GM18951 (cell line): ENCODE results near the gene REST.

Experiments
- POLR2A ChIP-seq: IDR thresholded peaks from 4 replicates; pipeline ENCODE4 v1.6.1; 2011; ENCODE audit warnings: mild to moderate bottlenecking; ENCODE audit not compliant: insufficient read length, insufficient read depth; ENCODE audit errors: extremely low read depth
- in situ Hi-C: fragments of 300-500 bp; cut with MboI; formaldehyde crosslinking; loops from one replicate; pipeline ENCODE4 v1.12.0; 2022; ENCODE audit warnings: low sequenced_read_pairs, mixed read lengths, inconsistent platforms; ENCODE audit not compliant: unreplicated experiment

The REST gene

GRCh38 chr4:56940971-56941370 lies 33.3 kb downstream of the REST start:
- TF ChIP-seq POLR2A, result no peak
- in situ Hi-C loops, result no loop called here

DNA sequence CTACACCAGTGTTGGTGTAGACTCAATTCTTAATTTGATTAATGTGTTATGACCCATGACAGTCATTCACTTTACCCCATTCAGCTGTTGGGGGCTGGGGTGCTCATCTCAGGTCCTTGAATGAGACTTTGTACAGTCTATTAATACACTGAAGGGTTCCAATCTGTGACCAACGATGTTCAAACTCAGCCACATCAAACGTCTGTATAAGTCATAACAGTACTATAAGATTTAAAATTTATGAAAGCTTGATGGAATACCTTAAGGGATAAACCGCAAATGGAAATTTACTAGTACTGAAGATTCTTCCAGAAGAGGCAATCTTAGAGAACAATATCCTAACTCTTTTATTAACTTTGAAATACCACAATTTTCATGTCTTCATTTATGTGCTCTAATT lies 33.7 kb downstream of the REST start:
- no peak for TF ChIP-seq POLR2A
- in situ Hi-C loops, result no loop called here

DNA sequence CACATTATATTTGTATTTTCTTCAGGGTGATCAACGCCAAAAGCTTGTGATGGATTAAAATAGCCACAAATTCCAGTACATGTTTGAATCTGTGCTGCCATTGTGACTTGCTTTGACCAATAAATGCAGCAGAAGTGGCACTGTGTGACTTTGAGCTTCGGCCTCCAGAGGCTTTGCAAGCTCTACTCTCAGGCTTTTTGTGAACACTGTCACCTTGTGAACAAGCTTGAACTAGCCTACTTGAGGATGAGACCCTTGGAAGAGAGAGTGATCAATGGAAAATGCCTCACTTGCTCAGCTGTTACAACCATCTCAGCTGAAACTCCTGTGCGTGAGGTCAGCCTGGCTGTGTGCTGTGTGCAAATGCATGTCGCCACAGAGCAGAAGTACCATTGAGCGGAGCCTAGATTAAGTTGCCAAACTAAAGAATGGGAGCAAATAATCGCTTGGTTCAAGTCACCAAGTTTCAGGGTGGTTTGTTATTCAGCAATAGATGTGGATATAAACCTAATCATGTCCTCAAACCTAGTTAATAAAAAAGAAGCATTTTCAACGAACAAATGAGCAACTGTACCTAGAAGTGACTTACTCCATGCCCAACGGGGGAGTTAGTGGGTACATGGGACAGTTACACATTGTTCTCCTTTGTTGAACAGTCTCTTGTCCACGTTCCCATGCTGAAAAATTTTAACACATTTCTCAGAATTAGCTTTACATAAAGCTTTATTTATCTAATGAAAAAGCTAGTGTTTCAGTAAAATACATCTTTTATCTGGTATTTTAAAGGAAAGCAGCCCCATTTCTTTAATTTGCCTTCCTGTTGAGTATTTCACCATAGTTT lies 46.2 kb downstream of the REST start:
- TF ChIP-seq POLR2A, result no peak
- in situ Hi-C loops, result no loop called here

- in situ Hi-C loops, result no loop called here
- no peak for TF ChIP-seq POLR2A
Measured at GRCh38 chr4:56958111-56958517, 50.4 kb downstream of the REST start.

DNA sequence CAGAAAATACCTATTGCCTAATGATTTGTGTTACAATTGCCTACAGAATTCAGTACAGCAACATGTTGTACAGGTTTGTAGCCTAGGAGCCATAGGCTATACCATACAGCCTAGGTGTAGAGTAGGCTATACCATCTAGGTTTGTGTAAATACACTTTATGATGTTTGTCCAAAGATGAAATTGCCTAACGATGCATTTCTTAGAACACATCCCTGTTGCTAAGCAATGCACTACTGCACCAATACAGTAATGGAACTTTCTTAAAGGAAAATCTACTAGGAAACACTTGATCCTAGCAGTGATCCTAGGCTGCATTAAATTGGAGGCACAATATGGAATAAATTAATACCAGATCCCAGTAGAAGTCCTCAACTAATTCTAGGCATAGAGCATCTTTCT lies 51.4 kb downstream of the REST start:
- no peak for TF ChIP-seq POLR2A
- in situ Hi-C loops, result no loop called here

DNA sequence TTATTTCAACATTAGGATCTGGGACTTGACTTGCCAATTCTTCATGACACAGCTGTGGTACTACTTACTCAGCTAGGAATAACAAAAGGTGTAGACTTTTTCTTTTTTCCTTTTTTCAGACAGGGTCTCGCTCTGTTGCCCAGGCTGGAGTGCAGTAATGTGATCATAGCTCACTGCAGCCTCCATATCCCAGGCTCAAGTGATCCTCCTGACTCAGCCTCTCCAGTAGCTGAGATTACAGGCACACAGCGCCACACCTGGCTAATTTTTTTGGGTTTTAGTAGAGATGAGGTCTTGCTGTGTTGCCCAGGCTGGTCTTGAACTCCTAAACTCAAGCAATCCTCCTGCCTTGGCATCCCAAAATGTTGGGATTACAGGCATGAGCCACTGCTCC lies 53.4 kb downstream of the REST start:
- in situ Hi-C loops, result no loop called here
- no peak for TF ChIP-seq POLR2A

- no peak for TF ChIP-seq POLR2A
- in situ Hi-C loops, result no loop called here
Measured at GRCh38 chr4:56971383-56971782, 63.7 kb downstream of the REST start.

- TF ChIP-seq POLR2A, result no peak
- in situ Hi-C loops, result no loop called here
Measured at GRCh38 chr4:56972389-56972788, 64.7 kb downstream of the REST start.

GRCh38 chr4:56972809-56973208 lies 65.1 kb downstream of the REST start:
- in situ Hi-C loops, result no loop called here
- TF ChIP-seq POLR2A, result no peak

DNA sequence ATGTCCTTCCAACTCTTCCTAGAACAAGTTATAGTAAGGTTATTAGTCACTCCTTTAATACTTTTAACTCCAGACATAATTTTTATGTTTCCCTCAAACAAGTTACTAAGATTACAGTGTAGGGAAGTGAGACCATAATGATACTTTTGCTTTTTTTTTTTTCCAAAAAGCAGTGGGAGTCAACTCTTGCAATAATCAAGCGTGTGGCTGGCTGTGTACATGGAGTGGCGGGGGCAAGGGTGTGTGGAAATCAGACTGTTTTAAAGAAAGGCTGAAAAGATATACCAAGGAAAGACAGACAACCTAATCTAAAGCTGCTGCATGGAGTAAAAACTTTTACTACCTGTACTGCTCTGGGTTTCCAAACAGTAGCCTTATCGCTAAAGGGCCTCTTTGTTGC lies 65.6 kb downstream of the REST start:
- in situ Hi-C loops, result no loop called here
- TF ChIP-seq POLR2A, result no peak

GRCh38 chr4:56976283-56976836 lies 68.7 kb downstream of the REST start:
- TF ChIP-seq POLR2A, result no peak
- in situ Hi-C loops, result no loop called here

GRCh38 chr4:56976837-56977320 lies 69.2 kb downstream of the REST start:
- no peak for TF ChIP-seq POLR2A
- in situ Hi-C loops, result no loop called here

GRCh38 chr4:56977321-56978012 lies 69.8 kb downstream of the REST start, which contains the start of gene NOA1:
Gene NOA1, minus strand, starts transcription at chr4:56977606. Its CDS starts 21 bp downstream, at chr4:56977585.
- peak; percentile 88 for TF ChIP-seq POLR2A
- in situ Hi-C loops, result no loop called here
